ENCODE data around the gene TRIM46. TPM values are rescaled to one million over a fixed set of nuclear protein-coding genes. Genes with fewer than 3 reads are reported as not detected.

The TRIM46 gene
- total and polyA plus RNA-seq, 9 of the 15 experiments (the other 6 are each of a cell fraction or from before 2014, with no cell fraction given), result 0.05 to 0.60 (median 0.16) TPM; not detected in 3

DNA sequence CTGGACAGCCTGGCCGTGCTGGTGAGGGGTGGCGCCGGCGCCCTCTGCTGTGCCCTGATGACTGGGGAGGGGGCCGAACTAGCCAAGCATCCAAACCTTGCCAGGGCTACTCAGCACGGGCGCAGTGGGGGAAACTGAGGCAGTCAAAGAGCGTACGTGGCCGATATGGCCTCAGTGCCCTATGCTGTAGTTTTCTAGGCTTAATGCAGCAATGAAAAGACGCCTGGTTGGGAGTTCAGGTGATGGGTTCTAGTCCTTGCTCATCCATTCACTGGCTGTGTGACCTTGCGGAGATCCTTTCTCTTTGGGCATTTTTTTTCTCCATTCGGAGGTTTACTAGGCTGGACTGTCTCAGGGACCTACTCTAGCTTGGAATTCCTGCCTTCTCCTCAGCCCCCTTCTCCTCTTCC is 35.7 kb downstream of the TRIM46 start:
- TSS peak; percentile 85 for BruUV-seq (replicated peaks)
- CTCF ChIA-PET (ENCODE audit: low intra/inter-chr PET ratio), result interaction anchor here (0.6 kb wide), 1 partner anchor 36 kb away, joined by 3 read pairs; the partner anchor contains the start of gene KRTCAP2
- Histone ChIP-seq H3K27me3 (ENCODE audit: control insufficient read depth in 2 of 2, insufficient read depth in 2 of 2, low read length in 2 of 2) (no peaks in the 10 kb centered on the region), H3K4me3 (peak overlapping the region; percentile 100), H2AFZ (ENCODE audit: low read depth, low read length) (peak overlapping the region; percentile 95), H3K4me1 (replicated peaks in 1 of 2; ENCODE audit: control insufficient read depth in 2 of 2, insufficient read depth in 2 of 2, low read length in 2 of 2) (peaks cover 19 to 30% of the 10 kb centered on the region in 2 experiments), H3K79me2 (ENCODE audit: control insufficient read depth, insufficient read depth, low read length) (peaks cover 18% of the 10 kb centered on the region), H4K20me1 (replicated peaks; ENCODE audit: control insufficient read depth, insufficient read depth, low read length) (no peaks in the 10 kb centered on the region), H3K9me3 (replicated peaks; ENCODE audit: control insufficient read depth, insufficient read depth, low read depth, low read length) (peaks cover 3% of the 10 kb centered on the region; the same call in 1 of the 2 replicates), H3K4me2 (ENCODE audit: insufficient read depth, low read length) (peak overlapping the region; percentile 100), H3K9me1 (ENCODE audit: control insufficient read depth, insufficient read depth, low read length) (no peaks in the 10 kb centered on the region), H3K36me3 (ENCODE audit: control insufficient read depth, insufficient read depth, low read length) (peaks cover 22% of the 10 kb centered on the region; the same call in 2 of the 3 replicates), H3K9ac (ENCODE audit: insufficient read depth in 1 of 2, low read depth in 2 of 2, low read length in 2 of 2) (peak overlapping the region; percentile 100), H3K27ac (ENCODE audit: extremely low read depth, low read depth, low read length) (peak overlapping the region; percentile 97)
- 2% methylated on average over 8 of the region's 13 CpGs for WGBS (ENCODE audit: insufficient coverage, low coverage, missing lambda C conversion rate)
- in situ Hi-C loops (cut with MboI) (loop anchor here (5.0 kb wide), 1 partner anchor 388 kb away; no protein-coding TSS in a partner anchor), intact Hi-C loops (cut with micrococcal nuclease) (no loop called here)
- DNase-seq (ENCODE audit: extremely low read depth in 1 of 4, low spot score in 3 of 4) (no peak), ATAC-seq (no peak), FAIRE-seq (peak; percentile 29)
- POLR2A ChIA-PET, result interaction anchor here (0.9 to 2.2 kb wide), 5 partner anchors 9 to 35 kb away, joined by 3 to 10 read pairs (median 3); no protein-coding TSS in a partner anchor
- no peak for TF ChIP-seq SMC3 (conservative IDR thresholded peaks at IDR 0.05; ENCODE audit: insufficient read depth, low read depth, low read length)
- TF ChIP-seq NFRKB (IDR thresholded peaks at IDR 0.05; ENCODE audit: low read depth), result peak; percentile 83
- no peak for TF ChIP-seq ZNF23 (CRISPR knock-in tag; IDR thresholded peaks at IDR 0.05)
- TF ChIP-seq, protein P1, sequence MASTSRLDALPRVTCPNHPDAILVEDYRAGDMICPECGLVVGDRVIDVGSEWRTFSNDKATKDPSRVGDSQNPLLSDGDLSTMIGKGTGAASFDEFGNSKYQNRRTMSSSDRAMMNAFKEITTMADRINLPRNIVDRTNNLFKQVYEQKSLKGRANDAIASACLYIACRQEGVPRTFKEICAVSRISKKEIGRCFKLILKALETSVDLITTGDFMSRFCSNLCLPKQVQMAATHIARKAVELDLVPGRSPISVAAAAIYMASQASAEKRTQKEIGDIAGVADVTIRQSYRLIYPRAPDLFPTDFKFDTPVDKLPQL (IDR thresholded peaks at IDR 0.05; ENCODE audit: extremely low read depth, insufficient read length), result no peak
- no peak for TF ChIP-seq MTF1 (CRISPR knock-in tag; IDR thresholded peaks at IDR 0.05; ENCODE audit: borderline replicate concordance)
- no peak for TF ChIP-seq ZNF639 (CRISPR knock-in tag; conservative IDR thresholded peaks at IDR 0.05 in 1 of 2, IDR thresholded peaks at IDR 0.05 in 1 of 2)
- TF ChIP-seq RREB1 (CRISPR knock-in tag; IDR thresholded peaks at IDR 0.05), result no peak
- 0 out of 4 replicates have a peak, but pooled peaks of 1 of the 2 experiments have one; percentile 26 for TF ChIP-seq SRF (CRISPR knock-in tag; IDR thresholded peaks at IDR 0.05)
- no peak for TF ChIP-seq ZFP1 (CRISPR knock-in tag; IDR thresholded peaks at IDR 0.05)
- TF ChIP-seq IRF1 (CRISPR knock-in tag; IDR thresholded peaks at IDR 0.05; ENCODE audit: borderline replicate concordance), result no peak
- TF ChIP-seq HNRNPUL1 (IDR thresholded peaks at IDR 0.05; ENCODE audit: low read length), result no peak
- peak; percentile 79; the same call in 1 of the 2 replicates for TF ChIP-seq PHF8 (IDR thresholded peaks at IDR 0.05; ENCODE audit: borderline replicate concordance, low read length)
